ENCODE results near the gene DPH3. TPM values are rescaled to one million over a fixed set of nuclear protein-coding genes. Genes with fewer than 3 reads are reported as not detected.

The DPH3 gene
- total and polyA plus RNA-seq, 9 of the 15 experiments (the other 6 are each of a cell fraction or from before 2014, with no cell fraction given): 15.9 to 131 (median 38.7) TPM

GRCh38 chr3:16264708-16265454 is at the start of gene DPH3, which contains the start of gene OXNAD1 (continued):
- TF ChIP-seq, protein P1, sequence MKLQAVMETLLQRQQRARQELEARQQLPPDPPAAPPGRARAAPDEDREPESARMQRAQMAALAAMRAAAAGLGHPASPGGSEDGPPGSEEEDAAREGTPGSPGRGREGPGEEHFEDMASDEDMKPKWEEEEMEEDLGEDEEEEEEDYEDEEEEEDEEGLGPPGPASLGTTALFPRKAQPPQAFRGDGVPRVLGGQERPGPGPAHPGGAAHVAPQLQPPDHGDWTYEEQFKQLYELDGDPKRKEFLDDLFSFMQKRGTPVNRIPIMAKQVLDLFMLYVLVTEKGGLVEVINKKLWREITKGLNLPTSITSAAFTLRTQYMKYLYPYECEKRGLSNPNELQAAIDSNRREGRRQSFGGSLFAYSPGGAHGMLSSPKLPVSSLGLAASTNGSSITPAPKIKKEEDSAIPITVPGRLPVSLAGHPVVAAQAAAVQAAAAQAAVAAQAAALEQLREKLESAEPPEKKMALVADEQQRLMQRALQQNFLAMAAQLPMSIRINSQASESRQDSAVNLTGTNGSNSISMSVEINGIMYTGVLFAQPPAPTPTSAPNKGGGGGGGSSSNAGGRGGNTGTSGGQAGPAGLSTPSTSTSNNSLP (IDR thresholded peaks at IDR 0.05; ENCODE audit: borderline replicate concordance, low read depth, low read length): no peak
- peak; percentile 11 for TF ChIP-seq VEZF1 (CRISPR knock-in tag; IDR thresholded peaks at IDR 0.05)
- 0 out of 2 replicates have a peak, but pooled peaks have one; percentile 52 for TF ChIP-seq RHOXF2B (CRISPR knock-in tag; conservative IDR thresholded peaks at IDR 0.05)
- no peak for TF ChIP-seq SMARCB1 (IDR thresholded peaks at IDR 0.05; ENCODE audit: insufficient read length, low read depth)
- no peak for TF ChIP-seq SRSF1 (IDR thresholded peaks at IDR 0.05; ENCODE audit: low read depth, low read length)
- no peak for TF ChIP-seq THRA (IDR thresholded peaks at IDR 0.05)
- TF ChIP-seq NR2C1 (IDR thresholded peaks at IDR 0.05): peak; percentile 87
- TF ChIP-seq NR2C1 (tag; IDR thresholded peaks at IDR 0.05): peak; percentile 91
- TF ChIP-seq KLF1 (tag; IDR thresholded peaks at IDR 0.05): peak; percentile 98
- no peak for TF ChIP-seq RBM34 (IDR thresholded peaks at IDR 0.05; ENCODE audit: borderline replicate concordance, insufficient read depth, low read length)
- peak; percentile 90 for TF ChIP-seq NR4A1 (CRISPR knock-in tag; IDR thresholded peaks at IDR 0.05)
- TF ChIP-seq NR4A1 (tag; IDR thresholded peaks at IDR 0.05): peak; percentile 53; the same call in 1 of the 2 replicates
- no peak for TF ChIP-seq GATAD2B (IDR thresholded peaks at IDR 0.05; ENCODE audit: borderline replicate concordance)
- no peak for TF ChIP-seq KAT8 (IDR thresholded peaks at IDR 0.05; ENCODE audit: low read depth)
- TF ChIP-seq FOXA3 (CRISPR knock-in tag; conservative IDR thresholded peaks at IDR 0.05 in 1 of 2, IDR thresholded peaks at IDR 0.05 in 1 of 2): peak in 1 of 2 experiments; percentile 54; a peak in 1 of 4 replicates
- no peak for TF ChIP-seq ZNF589 (CRISPR knock-in tag; IDR thresholded peaks at IDR 0.05; ENCODE audit: low read depth)
- no peak for TF ChIP-seq IRF1 (CRISPR knock-in tag; IDR thresholded peaks at IDR 0.05; ENCODE audit: borderline replicate concordance)
- TF ChIP-seq, protein P2, sequence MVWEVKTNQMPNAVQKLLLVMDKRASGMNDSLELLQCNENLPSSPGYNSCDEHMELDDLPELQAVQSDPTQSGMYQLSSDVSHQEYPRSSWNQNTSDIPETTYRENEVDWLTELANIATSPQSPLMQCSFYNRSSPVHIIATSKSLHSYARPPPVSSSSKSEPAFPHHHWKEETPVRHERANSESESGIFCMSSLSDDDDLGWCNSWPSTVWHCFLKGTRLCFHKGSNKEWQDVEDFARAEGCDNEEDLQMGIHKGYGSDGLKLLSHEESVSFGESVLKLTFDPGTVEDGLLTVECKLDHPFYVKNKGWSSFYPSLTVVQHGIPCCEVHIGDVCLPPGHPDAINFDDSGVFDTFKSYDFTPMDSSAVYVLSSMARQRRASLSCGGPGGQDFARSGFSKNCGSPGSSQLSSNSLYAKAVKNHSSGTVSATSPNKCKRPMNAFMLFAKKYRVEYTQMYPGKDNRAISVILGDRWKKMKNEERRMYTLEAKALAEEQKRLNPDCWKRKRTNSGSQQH (CRISPR knock-in tag; IDR thresholded peaks at IDR 0.05): no peak
- TF ChIP-seq ATF1 (CRISPR knock-in tag; IDR thresholded peaks at IDR 0.05): peak; percentile 99
- peak; percentile 100 for TF ChIP-seq ATF1 (tag; IDR thresholded peaks at IDR 0.05)
- TF ChIP-seq HNRNPUL1 (IDR thresholded peaks at IDR 0.05; ENCODE audit: low read length): no peak
- TF ChIP-seq BDP1 (IDR thresholded peaks at IDR 0.05; ENCODE audit: insufficient read depth, insufficient read length): no peak
- TF ChIP-seq CHD1 (IDR thresholded peaks at IDR 0.05; ENCODE audit: low read length): no peak

Measured in K562 (cell line).